Kidney glomerular epithelial cell (primary cell): ENCODE results near the gene DCXR.

Experiments used
- DNase-seq: peaks from one replicate; lab custom pipeline; 2025; lab: John Stamatoyannopoulos, UW

The DCXR gene

GRCh38 chr17:82039695-82040299 is 2.3 kb upstream of the DCXR start:
- DNase-seq: no peak

DNA sequence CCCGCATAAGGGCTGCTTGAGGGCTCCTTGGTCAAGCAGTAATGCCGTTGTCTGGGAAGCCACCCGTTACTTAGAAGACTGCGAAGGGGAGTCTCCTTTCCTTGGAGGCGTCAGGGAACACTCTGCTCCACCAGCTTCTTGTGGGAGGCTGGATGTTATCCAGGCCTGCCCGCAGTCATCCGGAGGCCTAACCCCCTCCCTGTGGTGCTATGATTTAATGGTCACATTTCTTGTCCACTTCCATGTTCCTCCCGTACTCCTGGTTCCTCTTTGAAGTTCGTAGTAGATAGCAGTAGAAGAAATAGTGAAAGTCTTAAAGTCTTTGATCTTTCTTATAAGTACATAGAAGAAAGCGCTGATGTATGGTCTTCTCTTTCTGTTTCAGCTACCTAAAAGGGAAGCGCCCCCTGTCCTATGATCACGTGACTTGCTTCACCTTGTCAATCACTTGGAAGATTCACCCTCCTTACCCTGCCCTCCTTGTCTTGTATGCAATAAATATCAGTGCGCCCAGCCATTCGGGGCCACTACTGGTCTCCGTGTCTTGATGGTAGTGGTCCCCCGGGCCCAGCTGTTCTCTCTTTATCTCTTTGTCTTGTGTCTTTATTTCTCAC is 1.4 kb upstream of the DCXR start:
- DNase-seq: peak; percentile 8

DNA sequence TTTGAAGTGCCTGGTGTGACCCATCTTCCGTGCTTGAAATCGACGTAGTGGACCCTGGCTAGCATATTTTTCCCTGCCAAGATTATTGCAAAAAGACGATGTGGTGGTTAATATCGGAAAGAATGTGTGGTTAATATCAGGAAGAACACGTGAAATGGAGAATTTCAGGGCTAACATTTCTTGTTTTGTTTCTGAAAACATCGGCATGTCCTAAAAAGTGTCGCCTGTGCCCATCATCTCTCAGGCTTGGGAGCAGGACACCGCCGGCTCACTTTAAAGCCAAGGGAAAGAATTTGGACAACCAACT is 345 bp upstream of the DCXR start:
- no peak for DNase-seq

GRCh38 chr17:82036634-82037091 is 834 bp downstream of the DCXR start:
- no peak for DNase-seq

- DNase-seq: no peak
Observed at GRCh38 chr17:82035956-82036633, 1.4 kb downstream of the DCXR start.

DNA sequence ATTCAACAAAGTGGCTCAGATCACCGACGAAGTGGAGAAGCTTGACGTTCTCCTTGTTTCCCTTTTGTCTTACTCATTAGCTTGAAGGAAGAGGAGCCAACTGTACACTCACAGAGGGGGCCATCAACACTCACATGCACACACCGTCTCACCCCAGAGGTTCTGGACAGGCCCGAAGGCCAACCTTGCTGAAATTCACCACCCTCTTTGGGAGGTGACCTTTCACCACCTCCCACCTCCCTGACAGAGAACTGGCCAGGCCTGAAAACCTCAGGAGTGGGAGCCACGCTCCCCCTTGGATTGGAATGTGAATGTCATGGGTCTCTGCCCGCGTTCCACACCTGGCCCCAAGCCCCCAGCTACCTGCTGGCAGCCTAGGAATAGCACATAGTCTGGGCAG is 2.0 kb downstream of the DCXR start:
- peak; percentile 3 for DNase-seq

DNA sequence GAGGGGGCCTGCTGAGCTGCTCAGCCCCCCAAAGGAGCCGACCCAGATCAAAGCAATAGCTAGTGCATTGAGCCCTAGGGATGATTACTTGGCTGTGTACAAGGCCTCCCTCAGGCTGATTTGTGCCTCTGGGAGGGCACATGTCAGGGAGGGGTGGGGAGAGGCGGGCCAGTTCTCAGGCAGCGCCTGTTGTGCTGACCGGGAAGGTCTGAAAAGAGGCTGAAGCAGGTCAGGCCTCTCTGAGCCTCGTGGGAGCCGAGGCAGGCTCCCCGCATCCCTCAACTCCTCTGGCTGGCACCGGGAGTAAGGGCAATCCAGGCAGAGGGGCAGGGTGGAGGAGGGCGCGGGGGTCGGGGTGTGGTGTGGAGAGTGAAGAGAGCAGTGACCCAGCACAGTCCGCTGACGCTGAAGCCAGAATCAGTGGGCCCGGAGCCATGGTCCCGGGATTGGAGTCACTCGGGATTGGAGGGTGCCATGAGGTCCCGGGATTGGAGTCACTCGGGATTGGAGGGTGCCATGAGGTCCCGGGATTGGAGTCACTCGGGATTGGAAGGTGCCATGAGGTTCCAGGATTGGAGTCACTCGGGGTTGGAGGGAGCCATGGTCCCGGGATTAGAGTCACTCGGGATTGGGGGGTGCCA is 3.0 kb downstream of the DCXR start:
- no peak for DNase-seq

DNA sequence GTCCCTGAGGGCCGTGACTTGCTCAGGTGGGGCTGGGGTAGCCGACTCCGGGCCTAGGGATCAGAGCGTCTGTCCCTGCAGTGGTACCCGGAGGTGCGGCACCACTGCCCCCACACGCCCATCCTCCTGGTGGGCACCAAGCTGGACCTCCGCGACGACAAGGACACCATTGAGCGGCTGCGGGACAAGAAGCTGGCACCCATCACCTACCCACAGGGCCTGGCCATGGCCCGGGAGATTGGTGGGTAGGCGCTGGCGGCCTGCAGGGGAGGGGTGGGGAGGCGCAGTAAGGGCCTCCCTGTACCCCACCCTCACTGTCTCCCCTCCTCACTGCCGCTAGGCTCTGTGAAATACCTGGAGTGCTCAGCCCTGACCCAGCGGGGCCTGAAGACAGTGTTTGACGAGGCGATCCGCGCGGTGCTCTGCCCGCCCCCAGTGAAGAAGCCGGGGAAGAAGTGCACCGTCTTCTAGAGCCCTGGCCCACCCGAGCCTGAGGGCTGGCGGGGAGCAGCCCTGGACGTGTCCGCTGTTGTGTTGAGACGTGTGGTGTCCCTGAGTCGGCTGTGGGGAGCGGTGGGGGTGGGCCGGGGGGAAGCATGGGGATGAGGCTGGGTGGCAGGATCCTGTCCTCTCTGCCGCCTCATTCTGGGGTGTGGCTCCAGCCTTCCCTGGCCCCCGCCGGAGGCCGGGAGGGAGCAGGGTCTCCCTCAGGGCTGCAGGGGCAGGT is 4.0 kb downstream of the DCXR start:
- DNase-seq: no peak

GRCh38 chr17:82031885-82032627 is 5.4 kb downstream of the DCXR start:
- no peak for DNase-seq

DNA sequence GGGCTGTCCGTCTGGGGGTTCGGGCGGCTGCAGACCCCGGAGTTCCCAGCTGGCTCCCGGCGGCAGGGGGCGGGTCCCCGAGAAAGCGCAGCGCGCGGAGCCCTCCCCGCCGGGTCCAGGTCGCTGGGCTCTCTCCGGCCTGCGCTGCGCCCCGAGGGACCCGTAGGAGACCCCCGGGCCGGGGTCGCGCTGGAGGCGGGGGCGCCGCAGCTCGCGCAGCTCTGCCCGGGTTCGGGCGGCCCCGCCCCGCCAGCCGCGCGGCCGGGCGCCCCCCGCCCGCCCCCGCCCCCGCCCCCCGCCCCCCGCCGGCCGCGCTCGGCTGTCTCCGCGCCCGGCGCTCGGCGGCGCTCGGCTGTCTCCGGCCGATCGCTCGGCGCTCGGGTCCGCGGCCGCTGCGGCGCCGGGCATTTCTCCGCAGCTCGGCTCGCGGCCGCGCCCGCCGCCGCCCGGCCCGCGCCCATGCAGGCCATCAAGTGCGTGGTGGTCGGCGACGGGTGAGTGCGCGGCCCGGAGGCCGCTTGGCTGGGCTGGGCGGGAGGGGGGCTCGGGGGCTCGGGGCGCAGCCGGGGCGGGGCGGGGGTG is 6.1 kb downstream of the DCXR start, which contains the start of gene RAC3:
RAC3 (plus strand) TSS at position 376 of the 582 bp plus-strand sequence; CDS start at position 460, 84 bp downstream.
- no peak for DNase-seq

DNA sequence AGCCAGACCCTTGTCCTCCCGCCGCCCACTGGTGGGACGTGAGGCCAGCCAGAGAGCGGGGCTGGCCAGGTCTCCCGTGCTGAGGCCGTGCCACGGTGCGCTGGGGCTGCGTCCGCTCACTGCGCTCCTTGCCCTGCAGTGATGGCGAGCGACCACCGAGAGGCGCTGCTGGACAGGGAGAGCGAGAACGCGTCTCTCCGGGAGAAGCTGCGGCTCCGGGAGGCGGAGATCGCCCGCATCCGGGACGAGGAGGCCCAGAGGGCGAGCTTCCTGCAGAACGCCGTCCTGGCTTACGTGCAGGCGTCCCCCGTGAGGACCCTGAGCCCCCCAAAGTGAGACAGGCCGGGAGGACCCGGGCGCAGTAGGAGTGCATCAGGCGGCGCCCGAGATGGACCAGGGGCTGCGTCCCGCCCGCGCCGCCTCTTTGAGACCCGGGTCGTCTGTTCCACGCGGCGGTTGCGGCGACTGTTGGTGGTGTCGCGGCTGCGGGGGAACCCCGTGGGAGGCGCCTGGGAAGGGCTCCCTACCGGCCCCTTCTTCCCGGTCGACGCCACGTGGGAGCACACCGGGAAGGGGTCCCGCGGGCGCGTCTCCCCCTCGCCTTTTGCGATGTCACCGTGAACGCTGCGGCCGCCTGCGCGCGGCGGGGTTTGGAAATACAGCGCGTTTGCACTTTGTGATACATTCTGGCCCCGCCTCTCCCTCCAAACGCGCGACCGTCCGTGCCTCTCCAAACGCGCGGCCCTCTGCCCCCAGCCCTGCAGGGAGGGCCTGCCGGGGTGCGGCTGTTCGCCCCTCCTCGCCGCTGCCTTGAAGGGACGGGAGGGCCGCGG is 6.8 kb downstream of the DCXR start:
- DNase-seq: peak; percentile 17

DNA sequence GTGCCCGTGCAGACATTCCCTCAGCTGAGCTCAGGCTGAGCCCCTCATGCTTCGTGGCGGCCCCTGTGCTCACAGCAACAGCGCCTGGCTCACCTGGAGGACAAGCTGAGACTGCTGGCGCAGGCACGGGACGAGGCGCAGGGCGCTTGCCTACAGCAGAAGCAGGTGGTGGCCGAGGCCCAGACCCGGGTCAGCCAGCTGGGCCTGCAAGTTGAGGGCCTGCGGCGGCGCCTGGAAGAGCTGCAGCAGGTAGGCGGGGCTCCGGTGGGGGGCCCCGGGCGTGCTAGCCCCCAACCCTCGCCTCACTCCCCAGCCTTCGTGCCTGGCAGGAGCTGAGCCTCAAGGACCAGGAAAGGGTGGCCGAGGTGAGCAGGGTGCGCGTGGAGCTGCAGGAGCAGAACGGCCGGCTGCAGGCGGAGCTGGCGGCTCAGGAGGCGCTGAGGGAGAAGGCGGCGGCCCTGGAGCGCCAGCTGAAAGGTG is 7.5 kb downstream of the DCXR start:
- DNase-seq: no peak

GRCh38 chr17:82029391-82029790 is 8.1 kb downstream of the DCXR start:
- no peak for DNase-seq

DNA sequence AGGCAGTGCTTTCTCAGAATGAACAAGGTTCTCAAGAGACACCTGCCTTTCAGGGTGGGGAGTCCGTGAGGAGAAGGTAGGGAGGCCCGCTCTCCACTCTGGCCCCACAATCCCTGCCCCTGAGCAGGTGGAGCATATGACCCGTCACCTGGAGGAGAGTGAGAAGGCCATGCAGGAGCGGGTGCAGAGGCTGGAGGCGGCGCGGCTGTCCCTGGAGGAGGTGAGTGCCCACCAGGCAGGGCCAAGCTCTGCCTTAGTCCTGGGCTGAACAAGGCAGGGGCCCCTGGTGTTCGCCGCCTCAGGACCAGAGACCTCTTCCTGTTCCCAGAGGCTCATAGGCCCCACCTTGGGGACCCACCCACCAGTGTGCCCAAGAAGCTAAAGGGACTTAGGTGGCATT is 8.5 kb downstream of the DCXR start:
- no peak for DNase-seq

DNA sequence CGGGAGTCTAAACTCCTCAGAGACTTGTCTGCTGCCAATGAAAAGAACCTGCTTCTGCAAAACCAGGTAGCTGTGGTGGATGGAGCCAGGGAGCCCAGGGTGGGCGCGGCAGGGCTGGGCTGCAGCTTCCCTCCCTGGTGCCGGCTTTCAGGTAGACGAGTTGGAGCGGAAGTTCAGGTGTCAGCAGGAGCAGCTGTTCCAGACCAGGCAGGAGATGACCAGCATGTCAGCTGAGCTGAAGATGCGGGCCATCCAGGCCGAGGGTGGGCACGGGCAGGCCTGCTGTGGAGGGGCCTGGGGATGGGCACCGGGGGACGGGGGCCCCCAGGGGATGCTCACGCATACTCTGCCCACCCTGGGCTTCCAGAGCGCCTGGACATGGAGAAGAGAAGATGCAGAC is 9.3 kb downstream of the DCXR start:
- no peak for DNase-seq

DNA sequence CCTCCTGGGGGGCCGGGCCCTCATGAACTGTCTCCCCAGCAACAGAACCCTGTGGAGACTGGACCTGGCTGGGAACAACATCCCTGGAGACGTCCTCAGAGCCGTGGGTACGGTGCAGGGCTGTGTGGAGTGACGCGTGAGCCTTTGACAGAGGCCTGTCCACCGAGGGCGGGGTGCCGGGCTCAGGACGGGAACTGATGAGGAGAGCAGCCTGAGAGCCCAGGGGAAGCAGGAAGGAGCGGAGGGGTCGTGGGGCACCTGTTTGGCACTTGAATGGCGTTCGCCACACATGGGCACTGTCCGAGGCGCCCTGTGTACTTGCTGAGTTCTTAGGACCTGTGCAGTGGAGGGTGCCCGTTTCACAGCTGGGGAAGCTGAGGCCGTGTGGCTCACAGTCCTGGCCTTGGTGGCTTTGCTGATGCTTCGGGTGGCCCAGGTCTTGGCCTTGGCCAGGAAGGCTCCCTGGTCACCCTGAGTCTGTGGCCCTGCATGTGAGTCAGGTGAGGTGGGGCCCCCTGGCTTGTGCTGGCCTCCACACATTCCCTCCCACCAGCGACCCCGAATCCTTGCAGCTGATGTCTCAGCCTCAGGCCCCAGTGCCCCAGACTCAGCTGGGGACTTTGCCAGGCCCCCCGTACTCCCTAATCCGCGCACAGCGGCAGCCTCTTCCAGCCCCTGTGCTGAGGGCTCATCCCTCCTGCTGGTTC is 11.9 kb downstream of the DCXR start:
- DNase-seq: no peak

DNA sequence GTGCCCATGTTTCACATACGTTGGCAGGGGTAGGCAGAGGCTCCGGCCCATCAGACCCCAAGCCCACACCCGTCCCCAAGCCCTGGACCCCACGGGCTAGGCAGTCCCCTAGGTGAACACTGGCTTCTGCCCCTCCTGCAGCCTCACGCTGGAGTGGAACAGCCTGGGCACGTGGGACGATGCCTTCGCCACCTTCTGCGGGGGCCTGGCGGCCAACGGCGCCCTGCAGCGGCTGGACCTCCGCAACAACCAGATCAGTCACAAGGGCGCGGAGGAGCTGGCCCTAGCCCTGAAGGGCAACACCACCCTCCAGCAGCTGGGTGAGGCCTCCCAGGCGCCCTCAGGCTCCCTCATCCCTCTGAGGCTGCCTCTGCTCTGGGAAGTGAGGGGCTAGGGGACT is 12.6 kb downstream of the DCXR start:
- DNase-seq: no peak

- DNase-seq: no peak
Observed at GRCh38 chr17:82023447-82024241, 13.9 kb downstream of the DCXR start.

GRCh38 chr17:82022981-82023446 is 14.5 kb downstream of the DCXR start, which contains the start of gene LRRC45:
TSS of gene LRRC45 (plus strand) at chr17:82023305. CDS start at chr17:82023644, 339 bp downstream.
- peak; percentile 99 for DNase-seq
